HCT116 (cell line): Measurements from ENCODE around the gene FANCD2. TPM values are rescaled to one million over a fixed set of nuclear protein-coding genes. Genes with fewer than 3 reads are reported as not detected.

ENCODE experiments used
- CEBPB ChIP-seq: IDR thresholded peaks from 2 replicates; pipeline ENCODE4 v1.6.1; 2012; ENCODE audit warnings: low read depth
- CTCF ChIP-seq, 3 experiments: fragments of 200-600 bp in 1 of 3; sonication (generic) in 1 of 3; IDR thresholded peaks in 2 of 3; conservative IDR thresholded peaks in 1 of 3; 2 replicates each; pipeline ENCODE4 v1.5.1; 2012 to 2017; ENCODE audit warnings: low read depth in 2 of 3, low read length in 2 of 3, antibody characterized with exemption in 1 of 3, borderline replicate concordance in 1 of 3, control low read depth in 1 of 3, mild to moderate bottlenecking in 1 of 3, mixed read lengths in 1 of 3, mixed run types in 1 of 3, moderate library complexity in 1 of 3; ENCODE audit not compliant: insufficient read depth in 1 of 3
- ELF1 ChIP-seq: IDR thresholded peaks from 2 replicates; pipeline ENCODE4 v1.6.1; 2012; ENCODE audit warnings: low read depth, borderline replicate concordance
- EZH2phosphoT487 ChIP-seq: fragments of 200-600 bp; IDR thresholded peaks from 2 replicates; pipeline ENCODE4 v1.6.1; 2018; ENCODE audit warnings: antibody characterized with exemption, borderline replicate concordance
- FOSL1 ChIP-seq: IDR thresholded peaks from 2 replicates; pipeline ENCODE4 v1.6.1; 2012; ENCODE audit warnings: low read depth
- POLR2AphosphoS5 ChIP-seq: IDR thresholded peaks from 2 replicates; pipeline ENCODE4 v1.6.1; 2011; ENCODE audit warnings: mild to moderate bottlenecking, low read depth, low read length, moderate library complexity
- REST ChIP-seq: IDR thresholded peaks from 2 replicates; pipeline ENCODE4 v1.6.1; 2012; ENCODE audit warnings: low read depth
- SP1 ChIP-seq: IDR thresholded peaks from 2 replicates; pipeline ENCODE4 v1.6.1; 2012; ENCODE audit warnings: low read depth
- ZFX ChIP-seq: fragments of 450-650 bp; IDR thresholded peaks from 2 replicates; pipeline ENCODE4 v1.6.1; 2017
- ZNF274 ChIP-seq: fragments of 200-500 bp; sonication (Bioruptor generic); IDR thresholded peaks from 2 replicates; pipeline ENCODE4 v1.6.1; 2014; ENCODE audit warnings: mild to moderate bottlenecking, low read depth, low read length, inconsistent platforms
- total RNA-seq: library from RNA; stranded (reverse); gene quantifications from one replicate; pipeline ENCODE4 v1.2.1, GENCODE V29; 2021; ENCODE audit not compliant: unreplicated experiment

FANCD2 gene
- total RNA-seq, 1 experiment from 2014 or later: 50.0 TPM

GRCh38 chr3:9976721-9977709 lies 49.2 kb upstream of the FANCD2 start (continued):
- no peak for TF ChIP-seq REST
- peak; percentile 83 for TF ChIP-seq CEBPB
- no peak for TF ChIP-seq EZH2phosphoT487
- TF ChIP-seq CTCF (IDR thresholded peaks at IDR 0.05 in 2 of 3, conservative IDR thresholded peaks at IDR 0.05 in 1 of 3; ENCODE audit: borderline replicate concordance in 1 of 3, insufficient read depth in 1 of 3, low read depth in 2 of 3, low read length in 2 of 3): no peak
- TF ChIP-seq ELF1: no peak
- TF ChIP-seq FOSL1: peak; percentile 65
- peak; percentile 40; the same call in 1 of the 2 replicates for TF ChIP-seq POLR2AphosphoS5
- no peak for TF ChIP-seq ZFX
- peak; percentile 63 for TF ChIP-seq SP1
- no peak for TF ChIP-seq ZNF274
